Measurements from ENCODE around the gene PFKFB3.

DNA sequence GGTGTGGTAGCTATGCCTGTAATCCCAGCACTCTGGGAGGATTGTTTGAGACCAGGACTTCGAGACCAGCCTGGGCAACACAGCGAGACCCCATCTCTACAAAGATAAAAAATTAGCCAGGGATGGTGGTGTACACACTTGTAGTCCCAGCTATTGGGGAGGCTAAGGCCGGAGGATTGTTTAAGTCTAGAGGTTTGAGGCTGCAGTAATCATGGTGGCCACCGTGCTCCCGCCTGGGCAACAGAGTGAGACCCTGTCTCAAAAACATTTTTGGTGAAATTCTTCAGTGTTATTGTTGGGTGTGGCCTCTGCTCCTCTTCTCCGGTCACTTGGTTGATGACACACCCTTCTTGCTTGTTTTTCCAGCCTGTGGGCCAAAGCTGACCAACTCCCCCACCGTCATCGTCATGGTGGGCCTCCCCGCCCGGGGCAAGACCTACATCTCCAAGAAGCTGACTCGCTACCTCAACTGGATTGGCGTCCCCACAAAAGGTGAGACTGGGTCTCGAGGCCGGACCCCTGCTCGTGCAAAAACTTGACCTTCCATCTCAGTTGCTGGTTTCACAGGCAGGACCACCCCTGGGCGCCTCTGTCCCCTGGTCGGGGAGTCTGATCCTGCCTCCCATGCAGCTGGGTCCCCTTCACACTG, 10.6 kb downstream of the PFKFB3 start:
- TF ChIP-seq ZNF384 (IDR thresholded peaks at IDR 0.05) (no peak), SP1 (IDR thresholded peaks at IDR 0.05) (no peak), HDGF (IDR thresholded peaks at IDR 0.05; ENCODE audit: borderline replicate concordance) (no peak), FOXM1 (IDR thresholded peaks at IDR 0.05; ENCODE audit: borderline replicate concordance) (no peak), FOXK2 (IDR thresholded peaks at IDR 0.05) (no peak)
